ENCODE data around the gene PPIL4.

Gene PPIL4

GRCh38 chr6:149492798-149493343 is 53.0 kb downstream of the PPIL4 start:
- TF ChIP-seq CTCF (IDR thresholded peaks at IDR 0.05; ENCODE audit: borderline replicate concordance, insufficient read depth, low read depth, low read length) = no peak

DNA sequence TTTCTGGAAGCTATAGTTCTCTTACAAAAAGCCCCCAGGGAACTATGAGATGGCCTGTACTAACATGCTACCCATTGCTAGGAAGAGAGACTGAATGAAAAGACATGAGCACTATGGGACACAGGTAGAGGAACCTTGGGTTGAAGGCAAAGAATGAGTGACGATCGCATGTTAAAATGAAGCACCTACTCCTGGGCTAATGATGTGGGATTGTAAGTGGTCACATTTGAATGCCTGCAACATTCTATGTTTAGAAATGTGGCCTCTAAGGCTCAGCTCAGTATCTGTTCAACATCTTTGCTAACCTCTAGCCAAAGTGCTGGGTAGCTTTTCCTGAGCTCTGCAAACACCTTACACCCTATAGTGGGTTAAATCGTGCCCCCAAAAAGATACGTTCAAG is 55.9 kb downstream of the PPIL4 start:
- TF ChIP-seq CTCF (IDR thresholded peaks at IDR 0.05; ENCODE audit: borderline replicate concordance, insufficient read depth, low read depth, low read length) = no peak
- H3K4me3 ChIP-seq (ENCODE audit: low read depth, low read length) = no peak overlapping the region

More at GRCh38 chr6:149492798-149493343, 53.0 kb downstream of the PPIL4 start:
- no peak overlapping the region for H3K4me3 ChIP-seq (ENCODE audit: low read depth, low read length)

- H3K4me3 ChIP-seq (ENCODE audit: low read depth, low read length) = no peak overlapping the region
- TF ChIP-seq CTCF (IDR thresholded peaks at IDR 0.05; ENCODE audit: borderline replicate concordance, insufficient read depth, low read depth, low read length) = no peak
Measured at GRCh38 chr6:149488815-149489214, 57.0 kb downstream of the PPIL4 start.

GRCh38 chr6:149487316-149487715 is 58.5 kb downstream of the PPIL4 start:
- H3K4me3 ChIP-seq (ENCODE audit: low read depth, low read length) = no peak overlapping the region
- TF ChIP-seq CTCF (IDR thresholded peaks at IDR 0.05; ENCODE audit: borderline replicate concordance, insufficient read depth, low read depth, low read length) = no peak

DNA sequence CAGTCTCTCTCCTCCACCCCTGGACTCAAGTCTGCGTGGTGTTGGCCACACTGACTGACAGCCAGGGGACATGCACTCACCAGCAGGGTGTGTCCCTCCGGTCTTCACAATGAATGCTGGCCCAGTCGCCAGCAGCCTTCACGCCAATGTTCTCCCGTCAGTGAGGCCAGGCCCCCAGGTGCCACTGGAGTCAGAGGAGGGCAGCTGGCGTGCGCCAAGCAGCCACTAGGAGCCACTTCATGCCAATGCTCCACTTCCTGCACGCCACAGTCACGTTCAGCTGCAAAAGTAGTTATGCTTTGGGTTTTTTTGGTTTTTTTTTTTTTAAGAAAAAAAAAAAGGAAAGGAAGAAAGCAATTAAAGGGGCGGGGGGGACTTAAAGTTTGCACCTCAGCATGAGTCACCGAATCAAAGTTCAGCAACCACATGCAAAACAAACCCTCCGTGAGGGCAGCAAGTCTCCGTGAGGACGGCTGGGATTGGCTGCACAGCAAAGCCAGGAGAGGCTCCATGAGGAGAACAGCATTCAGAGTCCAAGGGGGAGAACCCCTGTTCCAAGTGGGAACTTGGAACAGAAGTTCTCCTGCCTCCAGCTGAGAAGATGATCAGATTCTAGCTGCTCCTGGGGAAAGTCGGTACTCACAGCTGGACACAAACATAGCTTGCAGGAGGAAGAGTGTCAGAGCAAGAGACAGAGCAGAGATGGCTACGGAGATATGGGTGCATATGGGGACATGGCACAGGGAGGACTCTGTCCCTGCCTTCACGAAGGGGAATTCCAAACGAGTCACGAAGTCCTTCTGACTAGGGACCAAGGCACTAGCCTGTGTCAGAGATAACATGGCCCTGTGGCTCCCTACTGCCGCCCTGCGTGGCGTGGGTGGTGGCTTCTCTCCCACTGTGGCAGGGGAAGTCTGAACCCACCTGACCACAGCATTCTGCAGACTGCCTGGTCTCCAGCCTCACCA is 60.8 kb downstream of the PPIL4 start, which contains the start of gene ZC3H12D:
Gene ZC3H12D (minus strand): TSS at position 282 of the 968 bp plus-strand sequence. CDS start 10,471 bp downstream, outside the sequence.
- peak; percentile 57 for TF ChIP-seq CTCF (IDR thresholded peaks at IDR 0.05; ENCODE audit: borderline replicate concordance, insufficient read depth, low read depth, low read length)
- peak within 1 kb of the TSS; percentile 35 for H3K4me3 ChIP-seq (ENCODE audit: low read depth, low read length)

- H3K4me3 ChIP-seq (ENCODE audit: low read depth, low read length) = peak overlapping the region; percentile 35
- no peak for TF ChIP-seq CTCF (IDR thresholded peaks at IDR 0.05; ENCODE audit: borderline replicate concordance, insufficient read depth, low read depth, low read length)
Measured at GRCh38 chr6:149483849-149484655, 61.8 kb downstream of the PPIL4 start.
